Lower lobe of right lung (tissue), 2 donors: ENCODE measurements around the gene COL11A2. TPM values are rescaled to one million over a fixed set of nuclear protein-coding genes. Genes with fewer than 3 reads are reported as not detected.

Experiments used
- ATAC-seq, 2 donors: fragments of 200-7000 bp; cut with Tn5 transposase; one replicate each; pipeline ENCODE4 v1.9.1; 2020 to 2022; ENCODE audit warnings: mild to moderate bottlenecking in 2 of 2, moderate library complexity in 2 of 2
- DNase-seq: peaks from one replicate; pipeline ENCODE4 v3.0.0-alpha.2; 2020
- H3K27ac ChIP-seq: fragments of 200-600 bp; one replicate; pipeline ENCODE4 v1.8.0; 2022
- H3K27me3 ChIP-seq: fragments of 200-600 bp; one replicate; pipeline ENCODE4 v1.8.0; 2022; ENCODE audit warnings: low read depth
- H3K36me3 ChIP-seq: fragments of 200-600 bp; one replicate; pipeline ENCODE4 v1.8.0; 2022; ENCODE audit warnings: mild to moderate bottlenecking
- H3K4me1 ChIP-seq: fragments of 200-600 bp; one replicate; pipeline ENCODE4 v1.8.0; 2022
- H3K4me3 ChIP-seq: fragments of 200-600 bp; one replicate; pipeline ENCODE4 v1.8.0; 2022; ENCODE audit warnings: mild to moderate bottlenecking
- H3K9me3 ChIP-seq: fragments of 200-600 bp; one replicate; pipeline ENCODE4 v1.8.0; 2022
- intact Hi-C: fragments of 100-400 bp; cut with DNase I; formaldehyde crosslinking; loops from one replicate; pipeline ENCODE4 v1.11.0; 2022
- total RNA-seq: library from RNA; stranded (reverse); fragmentation: NEBNext Ultra II Directional; extraction: Animal tissue kit (Norgen Biotek cat#: 25700); gene quantifications from one replicate; pipeline ENCODE4 v1.2.1, GENCODE V29; 2021
- TF ChIP-seq, protein P1 (sequence below): fragments of 200-600 bp; IDR thresholded peaks from one replicate; pipeline ENCODE4 v1.8.0; 2022; ENCODE audit warnings: antibody characterized with exemption, mild to moderate bottlenecking
- donor health status: DM: no; HTN: yes; CAD: no; lungs with severe emphysema.

The COL11A2 gene
- total RNA-seq, 1 donor from 2014 or later: 0.77 TPM

GRCh38 chr6:33192671-33193602, 670 bp upstream of the COL11A2 start:
- DNase-seq (no peak), ATAC-seq (peak; percentile 3 to 44)
- Histone ChIP-seq H3K27me3 (peaks cover 28% of the 10 kb centered on the region), H3K36me3 (peaks cover 37% of the 10 kb centered on the region), H3K9me3 (no peaks in the 10 kb centered on the region), H3K4me3 (peak overlapping the region; percentile 48), H3K4me1 (peaks cover 27% of the 10 kb centered on the region), H3K27ac (peak overlapping the region; percentile 49)
- TF ChIP-seq, protein P1, sequence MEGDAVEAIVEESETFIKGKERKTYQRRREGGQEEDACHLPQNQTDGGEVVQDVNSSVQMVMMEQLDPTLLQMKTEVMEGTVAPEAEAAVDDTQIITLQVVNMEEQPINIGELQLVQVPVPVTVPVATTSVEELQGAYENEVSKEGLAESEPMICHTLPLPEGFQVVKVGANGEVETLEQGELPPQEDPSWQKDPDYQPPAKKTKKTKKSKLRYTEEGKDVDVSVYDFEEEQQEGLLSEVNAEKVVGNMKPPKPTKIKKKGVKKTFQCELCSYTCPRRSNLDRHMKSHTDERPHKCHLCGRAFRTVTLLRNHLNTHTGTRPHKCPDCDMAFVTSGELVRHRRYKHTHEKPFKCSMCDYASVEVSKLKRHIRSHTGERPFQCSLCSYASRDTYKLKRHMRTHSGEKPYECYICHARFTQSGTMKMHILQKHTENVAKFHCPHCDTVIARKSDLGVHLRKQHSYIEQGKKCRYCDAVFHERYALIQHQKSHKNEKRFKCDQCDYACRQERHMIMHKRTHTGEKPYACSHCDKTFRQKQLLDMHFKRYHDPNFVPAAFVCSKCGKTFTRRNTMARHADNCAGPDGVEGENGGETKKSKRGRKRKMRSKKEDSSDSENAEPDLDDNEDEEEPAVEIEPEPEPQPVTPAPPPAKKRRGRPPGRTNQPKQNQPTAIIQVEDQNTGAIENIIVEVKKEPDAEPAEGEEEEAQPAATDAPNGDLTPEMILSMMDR: no peak
- intact Hi-C loops: no loop called here

DNA sequence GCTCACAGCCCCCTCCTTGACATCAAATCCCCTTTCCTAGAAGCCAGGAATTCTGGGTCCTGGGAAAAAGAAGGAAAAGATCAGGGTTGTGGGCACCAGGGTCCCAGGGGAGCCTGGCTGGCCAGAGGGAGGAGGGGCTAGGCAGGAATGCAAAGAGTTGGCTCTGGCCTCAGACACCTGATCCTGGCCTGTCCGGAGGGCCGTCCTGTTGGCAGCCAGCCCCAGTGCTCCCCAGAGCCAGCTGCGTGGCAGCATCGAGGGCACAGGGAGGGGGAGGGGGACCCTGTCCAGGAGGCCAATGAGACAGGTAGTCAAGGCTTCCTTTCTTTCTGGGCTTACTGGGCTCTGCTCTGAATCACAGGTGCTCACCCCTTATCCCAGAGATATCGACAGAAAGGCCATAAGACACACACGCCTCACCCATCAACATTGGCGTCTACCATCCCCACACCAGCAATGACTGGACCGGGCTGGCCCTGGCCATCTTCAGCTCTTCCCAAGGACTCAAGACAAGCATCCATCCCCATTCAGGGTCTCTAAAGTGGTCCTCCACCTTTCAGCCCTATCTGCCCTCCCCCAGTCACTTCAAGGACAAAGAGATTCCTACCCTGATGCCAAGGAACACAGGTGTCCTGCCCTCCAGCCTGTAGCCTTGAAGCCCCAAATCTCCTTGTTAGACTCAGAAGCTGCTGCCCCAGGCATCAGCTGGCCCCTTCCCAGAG, 723 bp downstream of the COL11A2 start:
- Histone ChIP-seq H3K27me3 (peaks cover 28% of the 10 kb centered on the region), H3K4me1 (peaks cover 18% of the 10 kb centered on the region), H3K4me3 (no peak overlapping the region), H3K27ac (no peak overlapping the region), H3K9me3 (no peaks in the 10 kb centered on the region), H3K36me3 (peaks cover 26% of the 10 kb centered on the region)
- TF ChIP-seq, protein P1: no peak
- DNase-seq: peak; percentile 48
- intact Hi-C loops: no loop called here
- no peak for ATAC-seq

- Histone ChIP-seq H3K4me1 (peaks cover 18% of the 10 kb centered on the region), H3K36me3 (peaks cover 17% of the 10 kb centered on the region), H3K4me3 (no peak overlapping the region), H3K27ac (no peak overlapping the region), H3K27me3 (peaks cover 28% of the 10 kb centered on the region), H3K9me3 (no peaks in the 10 kb centered on the region)
- ATAC-seq: no peak
- TF ChIP-seq, protein P1: no peak
- intact Hi-C loops: no loop called here
- peak; percentile 17 for DNase-seq
Measured at GRCh38 chr6:33190504-33191107, 1.7 kb downstream of the COL11A2 start.

- peaks cover 18% of the 10 kb centered on the region for H3K4me1 ChIP-seq
- intact Hi-C loops: no loop called here
- H3K9me3 ChIP-seq: no peaks in the 10 kb centered on the region
- no peak for ATAC-seq
- TF ChIP-seq, protein P1: no peak
- H3K27ac ChIP-seq: no peak overlapping the region
- DNase-seq: peak; percentile 21
- H3K4me3 ChIP-seq: no peak overlapping the region
- peaks cover 28% of the 10 kb centered on the region for H3K27me3 ChIP-seq
- H3K36me3 ChIP-seq: peaks cover 9% of the 10 kb centered on the region
Measured at GRCh38 chr6:33189625-33190448, 2.4 kb downstream of the COL11A2 start.

DNA sequence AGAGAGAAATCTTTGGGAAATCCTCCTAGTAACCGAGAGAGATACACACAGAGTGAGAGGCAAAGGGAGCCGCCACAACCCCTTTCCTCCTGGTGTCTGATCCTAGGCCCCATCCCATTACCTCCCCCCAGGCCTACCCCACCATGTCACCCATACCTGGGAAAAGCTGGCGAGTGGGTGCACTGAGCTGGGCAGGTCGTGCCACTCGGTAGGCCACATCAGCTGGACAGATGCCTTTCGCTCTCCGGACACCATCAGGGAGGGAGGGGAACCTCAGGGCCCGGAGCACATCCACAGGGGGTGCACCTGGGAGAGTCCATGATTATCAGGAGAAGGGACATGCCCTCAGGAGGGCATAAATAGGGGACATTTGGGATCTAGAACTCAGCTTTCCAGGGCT, 3.1 kb downstream of the COL11A2 start:
- intact Hi-C loops: no loop called here
- TF ChIP-seq, protein P1: no peak
- H3K9me3 ChIP-seq: no peaks in the 10 kb centered on the region
- H3K27ac ChIP-seq: no peak overlapping the region
- ATAC-seq (no peak), DNase-seq (peak; percentile 24)
- no peak overlapping the region for H3K4me3 ChIP-seq
- peaks cover 28% of the 10 kb centered on the region for H3K27me3 ChIP-seq
- peaks cover 18% of the 10 kb centered on the region for H3K4me1 ChIP-seq
- H3K36me3 ChIP-seq: peaks cover 2% of the 10 kb centered on the region
